Coronary artery (tissue), 2 donors: ENCODE results near the gene RAB7B.

Source experiments
- DNase-seq: peaks from one replicate; pipeline ENCODE4 v3.0.0-alpha.2; 2017; ENCODE audit warnings: low spot score
- H3K27ac ChIP-seq, 2 donors: fragments of 200-600 bp; sonication (generic); one replicate each; pipeline ENCODE4 v1.5.1; 2016 to 2019
- H3K4me3 ChIP-seq: fragments of 200-600 bp; sonication (generic); 2 replicates; pipeline ENCODE4 v1.5.1; 2016; ENCODE audit warnings: mild to moderate bottlenecking, moderate library complexity
- TF ChIP-seq, protein P1 (sequence below): fragments of 200-600 bp; sonication (generic); IDR thresholded peaks from one replicate; pipeline ENCODE4 v1.5.1; 2019; ENCODE audit warnings: antibody characterized with exemption

Gene RAB7B

DNA sequence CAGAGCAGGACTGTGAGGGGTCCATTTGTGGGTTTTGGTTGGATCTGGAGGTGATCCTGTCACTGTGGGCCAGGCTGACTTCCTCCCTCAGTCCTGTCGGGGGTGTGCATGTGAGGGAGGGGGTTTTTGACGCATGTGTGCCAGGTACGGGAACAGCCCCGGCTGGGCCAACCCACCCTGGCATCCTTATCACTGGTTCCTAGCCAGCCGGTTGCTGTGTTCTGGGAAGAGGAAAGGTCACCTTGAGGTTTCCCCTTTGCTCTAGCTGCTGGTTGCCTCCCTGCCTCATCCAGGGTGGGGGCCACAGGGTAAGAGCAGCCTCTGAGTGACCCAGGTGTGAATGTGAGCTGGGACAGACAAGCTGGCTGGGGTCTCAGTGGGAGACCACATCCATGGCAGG lies 62.5 kb downstream of the RAB7B start:
- Histone ChIP-seq H3K4me3 (no peak overlapping the region), H3K27ac (no peak overlapping the region)
- no peak for DNase-seq
- TF ChIP-seq, protein P1, sequence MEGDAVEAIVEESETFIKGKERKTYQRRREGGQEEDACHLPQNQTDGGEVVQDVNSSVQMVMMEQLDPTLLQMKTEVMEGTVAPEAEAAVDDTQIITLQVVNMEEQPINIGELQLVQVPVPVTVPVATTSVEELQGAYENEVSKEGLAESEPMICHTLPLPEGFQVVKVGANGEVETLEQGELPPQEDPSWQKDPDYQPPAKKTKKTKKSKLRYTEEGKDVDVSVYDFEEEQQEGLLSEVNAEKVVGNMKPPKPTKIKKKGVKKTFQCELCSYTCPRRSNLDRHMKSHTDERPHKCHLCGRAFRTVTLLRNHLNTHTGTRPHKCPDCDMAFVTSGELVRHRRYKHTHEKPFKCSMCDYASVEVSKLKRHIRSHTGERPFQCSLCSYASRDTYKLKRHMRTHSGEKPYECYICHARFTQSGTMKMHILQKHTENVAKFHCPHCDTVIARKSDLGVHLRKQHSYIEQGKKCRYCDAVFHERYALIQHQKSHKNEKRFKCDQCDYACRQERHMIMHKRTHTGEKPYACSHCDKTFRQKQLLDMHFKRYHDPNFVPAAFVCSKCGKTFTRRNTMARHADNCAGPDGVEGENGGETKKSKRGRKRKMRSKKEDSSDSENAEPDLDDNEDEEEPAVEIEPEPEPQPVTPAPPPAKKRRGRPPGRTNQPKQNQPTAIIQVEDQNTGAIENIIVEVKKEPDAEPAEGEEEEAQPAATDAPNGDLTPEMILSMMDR: no peak

DNA sequence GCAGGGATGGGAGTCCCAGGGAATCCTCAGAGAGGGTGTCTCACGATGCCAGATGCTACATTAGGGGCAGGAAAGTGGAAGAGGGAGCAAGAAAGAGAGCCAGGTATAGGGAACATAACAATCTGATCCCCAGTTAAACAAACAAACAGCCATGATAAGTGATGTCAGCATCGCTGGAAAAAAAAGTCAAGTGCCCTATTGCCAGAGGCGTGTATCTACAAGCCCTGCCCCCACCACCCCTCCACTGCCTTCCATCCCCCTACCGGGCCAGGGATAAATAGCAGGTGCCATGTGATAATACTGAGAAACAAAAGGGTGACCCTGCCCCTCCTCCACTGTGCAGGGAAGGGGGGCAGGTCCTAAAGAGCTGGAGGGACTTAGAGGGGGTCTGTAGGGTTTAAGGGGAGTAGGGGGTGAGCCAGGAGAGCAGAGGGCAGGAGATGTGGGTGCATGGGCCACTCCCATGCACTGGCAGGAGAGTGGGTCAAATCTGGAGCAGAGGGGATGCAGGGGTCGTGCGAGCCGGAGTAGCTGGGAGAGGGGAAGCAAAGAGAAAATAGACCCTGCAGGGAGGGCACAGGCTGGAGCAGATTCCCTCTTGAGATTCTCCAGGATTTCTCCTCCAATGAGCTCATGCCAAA lies 63.4 kb downstream of the RAB7B start:
- TF ChIP-seq, protein P1: no peak
- DNase-seq: no peak
- no peak overlapping the region for H3K27ac ChIP-seq
- H3K4me3 ChIP-seq: no peak overlapping the region

DNA sequence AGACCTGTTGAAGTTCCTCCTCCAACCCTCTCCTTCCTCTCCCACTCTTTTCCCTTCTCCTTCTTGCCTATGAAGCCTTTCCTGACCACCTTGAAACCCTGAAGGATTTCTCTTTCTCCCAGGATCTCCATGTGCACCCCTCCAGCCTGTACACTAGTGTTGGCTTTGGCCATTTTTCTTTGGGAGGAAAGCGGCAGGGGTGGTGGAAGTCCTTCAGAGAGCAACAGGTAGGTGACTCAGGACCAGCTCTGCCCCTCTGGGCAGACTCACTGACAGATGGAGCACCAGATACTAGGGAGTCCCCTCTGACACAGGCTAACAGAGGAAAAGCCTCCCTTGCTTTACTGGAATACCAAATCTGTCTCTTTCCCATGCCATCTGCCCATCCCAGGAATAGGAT lies 64.5 kb downstream of the RAB7B start:
- DNase-seq: no peak
- no peak overlapping the region for H3K27ac ChIP-seq
- TF ChIP-seq, protein P1: no peak
- H3K4me3 ChIP-seq: no peak overlapping the region

DNA sequence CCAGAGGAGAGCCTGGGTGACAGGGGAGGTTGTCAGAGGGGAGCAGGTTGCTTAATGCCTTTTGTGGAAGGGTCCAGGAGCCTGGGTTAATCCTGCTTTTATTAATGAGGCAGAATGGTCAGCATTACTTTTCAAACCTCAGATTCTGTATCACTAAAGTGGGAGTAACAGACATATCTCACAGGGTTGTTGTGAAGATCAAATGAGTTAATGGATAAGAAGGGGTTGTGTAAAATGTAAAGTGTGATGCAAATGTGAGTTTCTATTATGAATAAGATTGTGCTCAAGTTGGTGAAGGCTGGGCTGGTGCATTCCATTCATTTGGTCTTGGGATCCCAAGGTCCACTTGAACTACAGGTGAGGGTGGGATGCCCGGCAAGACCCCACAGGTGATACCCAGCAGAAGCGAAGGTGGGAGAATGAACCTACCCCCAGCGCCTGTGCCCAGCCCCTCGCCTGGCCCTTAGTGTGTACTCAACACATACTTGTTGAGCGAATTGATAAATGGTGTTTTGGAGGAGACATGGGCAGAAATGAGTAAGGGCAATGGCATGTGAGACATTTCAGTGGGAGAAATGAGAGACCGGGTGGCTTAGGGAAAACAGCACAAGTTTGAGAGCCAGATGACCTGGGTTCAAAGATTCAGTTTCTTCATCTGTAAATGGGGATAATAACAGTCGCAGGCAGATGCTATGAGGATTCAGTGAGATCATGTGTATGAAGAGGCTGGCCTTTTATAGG lies 66.2 kb downstream of the RAB7B start:
- TF ChIP-seq, protein P1: no peak
- no peak for DNase-seq
- Histone ChIP-seq H3K27ac (no peak overlapping the region), H3K4me3 (no peak overlapping the region)

DNA sequence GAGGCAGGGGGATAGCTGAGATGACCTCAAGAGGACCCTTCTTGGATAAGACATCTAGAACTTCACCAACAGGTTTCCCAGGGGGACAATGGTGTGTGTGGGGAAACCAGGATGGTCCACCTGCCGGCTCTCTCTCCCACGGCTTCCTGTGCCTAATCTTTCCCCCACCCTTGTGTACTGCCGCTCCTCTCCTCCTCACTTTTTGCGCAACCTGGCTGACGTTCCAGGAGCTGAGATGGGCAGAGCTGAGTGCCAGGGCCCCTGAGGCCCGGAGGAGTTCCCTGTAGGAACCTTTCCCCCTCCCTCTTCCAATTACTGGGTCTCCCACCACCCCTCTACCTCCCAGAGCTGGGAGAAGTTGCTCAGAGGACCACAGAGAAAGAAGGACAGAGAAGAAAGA lies 66.9 kb downstream of the RAB7B start:
- H3K4me3 ChIP-seq: no peak overlapping the region
- TF ChIP-seq, protein P1: no peak
- no peak for DNase-seq
- no peak overlapping the region for H3K27ac ChIP-seq

DNA sequence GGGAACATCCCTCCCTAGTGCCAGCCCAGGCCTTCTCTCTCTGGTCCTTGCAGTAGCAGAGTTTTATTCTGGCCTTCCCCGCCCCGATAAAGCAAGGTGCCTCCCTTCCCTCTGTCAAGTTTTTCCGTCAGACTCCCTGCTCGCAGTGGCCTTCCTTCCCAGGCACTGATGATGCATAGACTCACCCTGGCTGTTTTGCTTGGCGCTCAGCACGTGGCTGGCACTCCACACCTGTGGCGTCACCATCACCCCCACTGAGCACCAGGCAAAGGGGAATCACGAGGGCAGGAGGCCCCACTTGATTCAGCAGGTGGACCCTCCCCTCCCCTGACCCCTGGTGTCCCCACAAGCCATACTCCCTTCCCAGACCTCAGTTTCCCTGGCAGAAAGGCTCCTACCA lies 67.3 kb downstream of the RAB7B start:
- TF ChIP-seq, protein P1: no peak
- no peak overlapping the region for H3K27ac ChIP-seq
- DNase-seq: no peak
- no peak overlapping the region for H3K4me3 ChIP-seq

DNA sequence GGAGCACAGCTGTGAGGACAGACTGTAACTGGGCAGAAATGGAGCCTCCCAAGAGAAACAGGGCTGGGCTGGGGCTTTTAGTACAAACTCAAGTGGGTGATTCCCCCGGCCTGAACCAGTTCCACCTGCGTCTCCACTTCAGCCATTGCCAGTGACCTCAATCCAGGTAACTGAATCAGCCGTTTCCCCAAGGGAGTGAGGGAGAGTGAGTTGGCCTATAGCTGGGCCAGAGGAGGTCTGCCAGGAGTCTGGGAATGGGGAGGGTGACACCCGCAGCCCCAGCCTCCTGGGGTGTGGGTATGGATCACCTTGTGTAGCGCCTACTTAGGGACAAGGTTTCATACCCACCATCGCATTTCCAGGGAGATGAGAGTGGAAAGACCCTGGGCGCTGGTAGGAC lies 68.4 kb downstream of the RAB7B start:
- Histone ChIP-seq H3K27ac (no peak overlapping the region), H3K4me3 (no peak overlapping the region)
- DNase-seq: no peak
- TF ChIP-seq, protein P1: no peak
